ENCODE measurements around the gene FRMPD4. TPM values are rescaled to one million over a fixed set of nuclear protein-coding genes. Genes with fewer than 3 reads are reported as not detected.

The FRMPD4 gene
- total RNA-seq, 1 experiment from 2014 or later = 1.4 TPM

GRCh38 chrX:12580548-12580947 is 442.3 kb downstream of the FRMPD4 start:
- TF ChIP-seq ERG (CRISPR knock-in tag; IDR thresholded peaks at IDR 0.05) (no peak), E2F4 (CRISPR knock-in tag; IDR thresholded peaks at IDR 0.05; ENCODE audit: borderline replicate concordance, low read depth) (no peak), ZNF396 (CRISPR knock-in tag; IDR thresholded peaks at IDR 0.05; ENCODE audit: borderline replicate concordance) (no peak), NFATC4 (CRISPR knock-in tag; IDR thresholded peaks at IDR 0.05) (no peak), STAT6 (CRISPR knock-in tag; conservative IDR thresholded peaks at IDR 0.05; ENCODE audit: low read depth) (no peak), TEAD4 (CRISPR knock-in tag; IDR thresholded peaks at IDR 0.05) (no peak), IRF1 (CRISPR knock-in tag; IDR thresholded peaks at IDR 0.05) (no peak), ZNF512 (CRISPR knock-in tag; IDR thresholded peaks at IDR 0.05; ENCODE audit: borderline replicate concordance) (no peak), FOXP1 (CRISPR knock-in tag; IDR thresholded peaks at IDR 0.05; ENCODE audit: borderline replicate concordance) (no peak), CTCF (IDR thresholded peaks at IDR 0.05) (no peak), ZNF425 (CRISPR knock-in tag; conservative IDR thresholded peaks at IDR 0.05) (no peak), ATF3 (CRISPR knock-in tag; conservative IDR thresholded peaks at IDR 0.05) (no peak)
- 0 out of 2 replicates have a peak, but pooled peaks cover under 1% of the 10 kb centered on the region for H3K9me3 Mint-ChIP-seq
- no peak overlapping the region for H3K27ac Mint-ChIP-seq
- H3K4me3 Mint-ChIP-seq = no peak overlapping the region
- no peaks in the 10 kb centered on the region for H3K36me3 Mint-ChIP-seq
- H3K4me1 Mint-ChIP-seq = peaks cover 4% of the 10 kb centered on the region; the same call in 1 of the 2 replicates
- ATAC-seq (no peak), DNase-seq (ENCODE audit: low spot score) (no peak)
- ChIA-PET CTCF (no interaction called here), POLR2A (no interaction called here)
- no peaks in the 10 kb centered on the region for H3K27me3 Mint-ChIP-seq (ENCODE audit: low read depth)

GRCh38 chrX:12581546-12581945 is 443.3 kb downstream of the FRMPD4 start:
- no peaks in the 10 kb centered on the region for H3K36me3 Mint-ChIP-seq
- H3K9me3 Mint-ChIP-seq = no peaks in the 10 kb centered on the region
- ATAC-seq (no peak), DNase-seq (ENCODE audit: low spot score) (peak; percentile 9)
- H3K4me3 Mint-ChIP-seq = no peak overlapping the region
- POLR2A ChIA-PET = no interaction called here
- H3K27ac Mint-ChIP-seq = no peak overlapping the region
- H3K4me1 Mint-ChIP-seq = peaks cover 4% of the 10 kb centered on the region; the same call in 1 of the 2 replicates
- CTCF ChIA-PET = no interaction called here
- no peaks in the 10 kb centered on the region for H3K27me3 Mint-ChIP-seq (ENCODE audit: low read depth)
- TF ChIP-seq RELA (CRISPR knock-in tag; IDR thresholded peaks at IDR 0.05; ENCODE audit: borderline replicate concordance) (no peak), FOXK1 (CRISPR knock-in tag; IDR thresholded peaks at IDR 0.05) (no peak), GABPB1 (CRISPR knock-in tag; IDR thresholded peaks at IDR 0.05) (no peak), GRHL2 (CRISPR knock-in tag; IDR thresholded peaks at IDR 0.05; ENCODE audit: insufficient replicate concordance, severe bottlenecking) (no peak), PRRX2 (CRISPR knock-in tag; IDR thresholded peaks at IDR 0.05) (no peak), HMGA2 (CRISPR knock-in tag; IDR thresholded peaks at IDR 0.05) (no peak), ZNF138 (CRISPR knock-in tag; conservative IDR thresholded peaks at IDR 0.05) (no peak)

Data from WTC11 (cell line).